Measurements from ENCODE around the gene DUSP21.

DNA sequence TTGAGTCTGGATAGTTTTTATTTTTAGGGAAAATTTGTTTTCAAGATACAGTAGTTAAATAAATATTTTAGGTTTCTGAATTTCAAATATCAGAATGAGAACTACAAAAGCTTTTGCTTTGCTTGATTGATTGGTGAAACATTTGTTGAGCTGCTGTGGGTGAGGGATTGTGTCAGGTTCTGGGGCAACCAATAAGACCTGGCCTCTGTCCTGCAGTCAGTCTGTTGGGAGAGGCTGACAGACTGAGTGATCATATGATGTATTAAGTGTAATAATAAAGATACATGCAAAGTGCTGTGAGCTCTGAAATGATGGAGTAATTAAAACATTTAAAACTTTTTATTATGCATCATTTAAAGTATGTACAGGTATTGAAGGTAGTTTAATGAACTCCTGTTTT, 38.8 kb downstream of the DUSP21 start:
- no peak for TF ChIP-seq CTCF (IDR thresholded peaks at IDR 0.05)
- TF ChIP-seq POLR2A (IDR thresholded peaks at IDR 0.05), result no peak
